Peyer's patch (tissue), 4 donors: ENCODE measurements around the gene ESRRG. TPM values are rescaled to one million over a fixed set of nuclear protein-coding genes. Genes with fewer than 3 reads are reported as not detected.

Experiments used
- DNase-seq, 3 donors: peaks; one replicate each; pipeline ENCODE4 v3.0.0-alpha.2; 2017 to 2019
- H3K27ac ChIP-seq, 4 donors: fragments of 200-600 bp; sonication (generic); one replicate each; pipeline ENCODE4 v1.5.1; 2016 to 2019
- H3K27me3 ChIP-seq, 2 donors: fragments of 200-600 bp; sonication (generic); one replicate each; pipeline ENCODE4 v1.5.1; 2019
- H3K36me3 ChIP-seq, 3 donors: fragments of 200-600 bp; sonication (generic); one replicate each; pipeline ENCODE4 v1.5.1; 2016 to 2019
- H3K4me1 ChIP-seq, 4 donors: fragments of 200-600 bp; sonication (generic); one replicate each; pipeline ENCODE4 v1.5.1; 2016 to 2019
- H3K4me3 ChIP-seq, 4 donors: fragments of 200-600 bp; sonication (generic); 1 replicate in 3 of 4; 2 replicates in 1 of 4; pipeline ENCODE4 v1.5.1; 2016 to 2019; ENCODE audit warnings: mild to moderate bottlenecking in 1 of 4
- H3K9me3 ChIP-seq, 4 donors: fragments of 200-600 bp; sonication (generic); one replicate each; pipeline ENCODE4 v1.5.1; 2016 to 2019; ENCODE audit warnings: mild to moderate bottlenecking in 1 of 4
- CTCF ChIP-seq, 6 experiments: fragments of 450-650 bp in 4 of 6; fragments of 200-600 bp in 2 of 6; sonication (generic) in 1 of 6; IDR thresholded peaks; one replicate each; pipeline ENCODE4 v1.5.1; 2017 to 2019; ENCODE audit warnings: antibody characterized with exemption in 6 of 6, mild to moderate bottlenecking in 3 of 6, moderate library complexity in 1 of 6
- POLR2A ChIP-seq, 2 donors: fragments of 450-650 bp; IDR thresholded peaks; one replicate each; pipeline ENCODE4 v1.5.1; 2017; ENCODE audit warnings: antibody characterized with exemption in 2 of 2, mild to moderate bottlenecking in 2 of 2, moderate library complexity in 2 of 2
- total RNA-seq, 4 donors: library from RNA; depleted of rRNA; stranded (reverse); fragments of >200 nt; gene quantifications; one replicate each; pipeline ENCODE4 v1.1.0, GENCODE V29; 2016

ESRRG gene
- total RNA-seq, 4 donors from 2014 or later, result 6.6 to 26.3 (median 20.0) TPM

DNA sequence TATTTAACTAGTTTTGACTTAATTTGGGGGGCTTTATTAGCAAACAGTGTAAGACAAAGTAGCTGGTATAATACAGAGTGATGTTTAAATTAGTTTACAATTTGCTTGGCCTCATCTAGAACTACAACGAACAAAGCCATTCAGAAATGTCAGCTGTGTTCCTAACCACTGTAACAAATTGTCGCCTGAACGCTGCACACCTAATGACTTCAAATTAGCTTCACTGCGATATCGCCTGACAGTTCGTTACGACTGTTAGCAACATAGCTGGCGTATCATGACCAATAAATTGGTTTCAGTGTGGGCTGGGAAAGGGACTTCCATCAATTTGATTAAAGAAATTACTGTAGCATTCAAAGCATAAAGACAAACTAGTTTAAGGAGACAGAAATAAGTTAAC is 160.1 kb downstream of the ESRRG start:
- no peak for DNase-seq
- TF ChIP-seq CTCF (IDR thresholded peaks at IDR 0.05) (no peak), POLR2A (IDR thresholded peaks at IDR 0.05) (no peak)
- no peak overlapping the region for H3K27ac ChIP-seq
- H3K36me3 ChIP-seq, result no peaks in the 10 kb centered on the region
- no peaks in the 10 kb centered on the region for H3K27me3 ChIP-seq
- H3K9me3 ChIP-seq, result no peaks in the 10 kb centered on the region
- H3K4me1 ChIP-seq, result no peaks in the 10 kb centered on the region
- H3K4me3 ChIP-seq, result no peak overlapping the region

DNA sequence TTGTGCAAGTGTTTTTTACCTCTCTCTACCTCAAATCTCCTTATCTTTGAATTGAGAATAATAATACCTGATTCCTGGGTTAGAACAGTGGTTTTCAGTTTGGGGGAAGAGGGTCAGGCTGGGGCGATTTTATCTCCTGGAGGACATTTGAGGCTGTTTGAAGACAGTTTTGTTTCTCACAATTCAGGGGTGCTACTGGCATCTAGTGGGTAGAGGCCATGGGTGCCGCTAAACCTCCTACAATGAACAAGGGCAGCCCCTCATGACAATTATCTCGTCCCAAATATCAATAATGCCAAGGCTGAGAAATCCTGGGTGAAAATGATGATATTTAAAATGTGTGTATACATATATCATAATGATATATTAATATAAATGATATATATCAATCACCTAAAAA is 160.8 kb downstream of the ESRRG start:
- Histone ChIP-seq H3K27ac (no peak overlapping the region), H3K9me3 (no peaks in the 10 kb centered on the region), H3K27me3 (no peaks in the 10 kb centered on the region), H3K4me1 (no peaks in the 10 kb centered on the region), H3K36me3 (no peaks in the 10 kb centered on the region), H3K4me3 (no peak overlapping the region)
- TF ChIP-seq POLR2A (IDR thresholded peaks at IDR 0.05), result no peak
- TF ChIP-seq CTCF (IDR thresholded peaks at IDR 0.05), result no peak
- DNase-seq, result no peak

GRCh38 chr1:216560527-216560926 is 162.7 kb downstream of the ESRRG start:
- H3K4me3 ChIP-seq, result no peak overlapping the region
- H3K27ac ChIP-seq, result no peak overlapping the region
- H3K4me1 ChIP-seq, result no peaks in the 10 kb centered on the region
- no peaks in the 10 kb centered on the region for H3K36me3 ChIP-seq
- no peaks in the 10 kb centered on the region for H3K27me3 ChIP-seq
- H3K9me3 ChIP-seq, result no peaks in the 10 kb centered on the region
- no peak for DNase-seq
- TF ChIP-seq POLR2A (IDR thresholded peaks at IDR 0.05), result no peak

DNA sequence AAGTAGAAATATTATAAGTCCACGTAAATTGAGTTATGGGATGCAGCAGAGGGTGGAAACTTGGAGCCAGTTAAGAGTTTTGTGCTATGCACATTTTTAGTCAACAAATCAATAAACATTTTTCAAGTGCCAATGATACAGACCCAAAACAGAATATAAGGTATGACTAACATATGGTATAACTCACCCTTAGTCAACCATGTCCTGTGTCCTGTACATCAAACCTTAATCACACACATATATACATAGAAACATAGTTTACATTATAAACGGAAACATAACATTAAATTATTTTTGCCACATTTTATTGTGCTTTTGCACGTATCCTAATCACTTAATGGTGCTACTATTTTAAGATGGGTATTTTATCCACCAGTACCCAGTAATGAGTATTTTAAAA is 163.9 kb downstream of the ESRRG start:
- H3K4me1 ChIP-seq, result no peaks in the 10 kb centered on the region
- H3K4me3 ChIP-seq, result no peak overlapping the region
- no peaks in the 10 kb centered on the region for H3K36me3 ChIP-seq
- TF ChIP-seq CTCF (IDR thresholded peaks at IDR 0.05) (no peak), POLR2A (IDR thresholded peaks at IDR 0.05) (no peak)
- DNase-seq, result no peak
- H3K27me3 ChIP-seq, result no peaks in the 10 kb centered on the region
- no peaks in the 10 kb centered on the region for H3K9me3 ChIP-seq
- no peak overlapping the region for H3K27ac ChIP-seq

GRCh38 chr1:216555653-216556052 is 167.6 kb downstream of the ESRRG start:
- H3K4me3 ChIP-seq, result no peak overlapping the region
- H3K27ac ChIP-seq, result no peak overlapping the region
- TF ChIP-seq POLR2A (IDR thresholded peaks at IDR 0.05) (no peak), CTCF (IDR thresholded peaks at IDR 0.05) (no peak)
- H3K27me3 ChIP-seq, result no peaks in the 10 kb centered on the region
- H3K4me1 ChIP-seq, result no peaks in the 10 kb centered on the region
- H3K36me3 ChIP-seq, result no peaks in the 10 kb centered on the region
- DNase-seq, result no peak
- H3K9me3 ChIP-seq, result no peaks in the 10 kb centered on the region

GRCh38 chr1:216554934-216555333 is 168.3 kb downstream of the ESRRG start:
- H3K9me3 ChIP-seq, result no peaks in the 10 kb centered on the region
- no peak for DNase-seq

More at GRCh38 chr1:216554934-216555333, 168.3 kb downstream of the ESRRG start:
- no peak overlapping the region for H3K27ac ChIP-seq
- H3K36me3 ChIP-seq, result no peaks in the 10 kb centered on the region
- H3K27me3 ChIP-seq, result no peaks in the 10 kb centered on the region
- no peak for TF ChIP-seq POLR2A (IDR thresholded peaks at IDR 0.05)
- TF ChIP-seq CTCF (IDR thresholded peaks at IDR 0.05), result no peak
- no peaks in the 10 kb centered on the region for H3K4me1 ChIP-seq
- no peak overlapping the region for H3K4me3 ChIP-seq
